Activated CD4-positive, alpha-beta T cell treated with anti-CD3 and anti-CD28 coated beads for 24 hours (primary cell): ENCODE results near the gene CENPT.
"Not testable (repeated sequence)": the region's sequence is repeated elsewhere in the genome, so short reads cannot be mapped to it uniquely, and the experiment has no call there.

Experiments used
- DNase-seq, 2 donors: peaks; one replicate each; pipeline ENCODE4 v3.0.0-alpha.2; 2020; ENCODE audit warnings: low read depth in 2 of 2

Gene CENPT

DNA sequence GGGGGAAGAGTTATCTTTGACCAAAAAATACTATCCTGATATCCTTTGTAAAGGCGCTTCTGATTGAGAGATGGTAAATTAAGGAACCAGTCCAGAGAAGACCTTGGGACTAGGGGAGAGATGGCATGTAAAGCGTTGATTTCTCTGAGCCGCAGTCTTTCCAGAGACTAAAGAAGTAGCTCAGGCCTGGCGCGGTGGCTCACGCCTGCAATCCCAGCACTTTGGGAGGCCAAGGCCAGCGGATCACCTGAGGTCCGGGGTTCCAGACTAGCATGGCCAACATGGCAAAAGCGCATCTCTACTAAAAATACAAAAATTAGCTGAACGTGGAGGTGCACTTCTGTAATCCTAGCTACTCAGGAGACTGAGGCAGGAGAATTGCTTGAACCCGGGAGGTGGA lies 625 bp upstream of the CENPT start:
- DNase-seq: no peak

DNA sequence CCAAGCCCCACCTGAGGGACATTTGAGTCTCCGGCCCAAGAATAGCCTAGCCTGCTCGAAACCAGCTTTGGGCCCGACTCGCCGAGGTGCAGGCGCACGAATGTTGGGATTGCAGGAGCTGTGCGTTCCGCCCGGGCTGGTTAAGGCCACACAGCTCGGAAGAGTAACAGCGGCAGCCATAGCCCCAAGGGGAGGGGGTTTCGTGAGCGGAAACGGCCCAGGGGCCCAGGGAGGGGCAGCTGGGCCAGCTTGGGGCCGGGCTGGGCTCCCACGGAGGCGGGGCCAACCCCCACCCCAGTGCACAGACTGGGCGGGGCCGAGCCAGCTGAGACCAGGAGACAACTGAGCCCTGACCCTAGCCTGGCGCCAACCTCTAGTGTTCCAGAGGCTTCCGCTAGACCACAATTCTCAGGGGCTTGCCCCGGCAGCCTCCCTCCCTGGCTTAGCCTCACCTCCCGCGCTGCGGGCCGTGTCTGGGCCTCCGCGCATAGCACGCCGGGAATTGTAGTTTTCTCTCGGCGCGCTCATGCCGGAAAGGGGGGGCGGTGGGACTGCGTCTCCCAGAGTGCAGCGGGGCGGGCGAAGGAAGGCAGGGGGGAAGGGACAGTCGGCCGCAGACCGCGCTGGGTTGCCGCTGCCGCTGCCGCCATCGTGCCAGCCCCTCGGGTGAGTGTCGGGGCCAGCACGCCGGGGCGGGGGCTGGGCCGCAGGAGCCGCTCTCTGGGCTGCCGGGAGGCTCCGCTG lies 1.0 kb downstream of the CENPT start, which contains the start of gene NUTF2:
NUTF2 (plus strand) TSS at position 614 of the 744 bp plus-strand sequence. CDS start 18,198 bp downstream, outside the sequence.
- peak; percentile 94 for DNase-seq

- DNase-seq: no peak
Measured at GRCh38 chr16:67846063-67846319, 1.5 kb downstream of the CENPT start.

DNA sequence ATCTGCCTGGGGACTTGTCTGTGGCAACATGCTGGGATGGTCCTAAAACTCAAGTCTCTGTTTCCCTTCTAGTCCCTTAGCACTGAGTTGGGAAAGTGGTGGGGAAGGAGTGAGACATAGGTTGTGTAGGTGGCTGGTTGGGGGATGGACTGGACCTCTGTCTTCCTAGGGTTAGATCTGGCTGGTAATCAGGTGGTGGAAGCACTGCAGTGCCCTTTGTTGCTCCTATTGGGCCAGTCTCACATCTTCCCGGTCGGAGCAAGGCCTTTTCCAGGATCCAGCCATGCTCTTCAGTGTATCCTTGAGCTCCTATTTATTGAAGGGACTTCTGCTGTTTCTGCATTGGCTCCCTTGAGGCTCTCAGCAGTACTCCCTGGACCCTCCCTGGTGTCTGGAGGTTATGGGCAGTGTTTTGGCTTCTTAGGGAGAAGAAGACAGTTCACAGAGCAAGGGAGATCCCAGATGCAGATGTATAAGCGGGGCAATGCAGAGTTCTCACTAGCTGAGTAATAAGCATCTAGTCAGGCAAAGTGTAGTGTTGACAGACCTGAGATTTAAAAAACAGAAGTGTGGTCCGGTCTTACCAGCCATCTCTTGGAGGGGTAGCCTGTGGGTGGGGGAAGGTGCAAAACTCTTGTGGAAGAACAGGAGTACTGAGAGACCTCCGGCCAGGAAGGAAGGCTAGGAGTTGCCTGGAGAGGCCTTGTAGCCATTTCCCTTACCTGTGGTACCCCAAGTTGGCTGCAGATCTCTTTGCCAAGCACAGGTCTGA lies 2.0 kb downstream of the CENPT start:
- no peak for DNase-seq

DNA sequence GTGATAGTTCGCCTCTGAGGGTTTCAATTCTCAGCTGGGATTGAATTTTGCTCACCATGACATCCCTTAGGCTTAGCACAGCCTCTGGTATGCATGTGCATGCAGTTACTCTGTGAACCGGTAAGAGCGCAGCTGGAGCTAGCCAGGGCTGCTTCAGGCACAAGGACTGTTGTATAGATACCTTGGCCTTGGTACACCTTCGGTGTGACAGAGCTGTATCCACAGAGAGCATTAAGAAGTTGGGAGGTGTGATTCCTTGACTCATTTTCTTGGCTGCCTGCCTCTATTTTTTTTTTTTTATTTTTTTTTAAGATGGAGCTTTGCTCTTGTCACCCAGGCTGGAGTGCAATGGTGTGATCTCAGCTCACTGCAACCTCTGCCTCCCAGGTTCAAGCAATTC lies 3.0 kb downstream of the CENPT start:
- no peak for DNase-seq

DNA sequence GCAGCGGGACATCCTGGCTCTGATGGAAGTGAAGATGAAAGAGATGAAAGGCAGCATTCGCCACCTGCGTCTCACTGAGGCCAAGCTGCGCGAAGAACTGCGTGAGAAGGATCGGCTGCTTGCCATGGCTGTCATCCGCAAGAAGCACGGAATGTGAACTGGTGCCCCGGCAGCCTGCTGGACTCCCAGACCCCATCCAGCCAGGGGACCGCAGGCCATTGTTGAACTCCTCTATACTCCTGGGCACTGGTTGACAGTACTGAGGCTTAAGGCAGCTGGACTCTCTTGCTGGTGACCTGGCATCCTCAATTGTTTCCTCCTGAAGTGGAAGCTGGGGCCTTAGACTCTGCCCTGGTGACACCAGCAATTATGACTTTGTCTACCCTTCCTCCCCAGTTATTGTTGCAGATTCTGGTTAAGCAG lies 4.1 kb downstream of the CENPT start:
- DNase-seq: no peak

GRCh38 chr16:67842509-67843342 lies 4.8 kb downstream of the CENPT start:
- DNase-seq: peak; percentile 31 to 40

DNA sequence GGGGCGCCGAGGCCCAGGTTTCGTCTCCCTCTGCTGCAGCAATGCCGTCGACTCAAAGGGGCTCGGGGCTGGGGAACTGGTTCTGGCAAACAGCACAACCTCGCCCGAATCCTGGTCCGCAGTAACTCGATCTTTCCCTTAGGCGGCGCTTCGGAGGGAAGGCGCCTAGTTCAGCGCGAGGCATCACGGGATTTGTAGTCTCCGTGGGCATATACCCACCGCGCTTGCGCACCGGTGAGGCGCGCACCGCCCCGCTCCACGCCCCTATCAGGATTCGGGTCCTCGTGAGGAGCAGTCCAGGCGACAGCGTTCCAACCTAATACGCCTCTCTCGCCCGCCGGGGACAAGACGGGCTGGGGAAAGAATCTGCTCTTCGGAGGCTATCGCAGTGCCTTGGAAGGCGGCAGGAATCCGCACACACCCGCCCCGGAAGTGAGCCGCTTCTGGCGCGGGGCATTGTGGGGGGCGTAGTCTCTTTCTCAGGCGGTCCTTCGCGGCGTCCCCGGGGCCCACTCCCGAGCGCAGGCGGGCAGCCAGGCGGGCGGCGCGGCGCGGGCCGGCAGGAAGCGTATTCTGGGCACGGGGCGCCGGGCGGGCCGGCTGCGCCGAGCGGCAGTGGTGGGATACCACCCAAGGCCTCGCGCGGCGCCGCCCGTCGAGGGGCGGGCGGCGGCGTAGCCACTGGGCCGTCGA lies 5.5 kb downstream of the CENPT start, which contains the start of gene THAP11:
THAP11 (plus strand) TSS at position 505 of the 693 bp plus-strand sequence. CDS start 235 bp downstream, outside the sequence.
- DNase-seq: peak; percentile 92 to 93

GRCh38 chr16:67841198-67841815 lies 6.2 kb downstream of the CENPT start:
- no peak for DNase-seq

DNA sequence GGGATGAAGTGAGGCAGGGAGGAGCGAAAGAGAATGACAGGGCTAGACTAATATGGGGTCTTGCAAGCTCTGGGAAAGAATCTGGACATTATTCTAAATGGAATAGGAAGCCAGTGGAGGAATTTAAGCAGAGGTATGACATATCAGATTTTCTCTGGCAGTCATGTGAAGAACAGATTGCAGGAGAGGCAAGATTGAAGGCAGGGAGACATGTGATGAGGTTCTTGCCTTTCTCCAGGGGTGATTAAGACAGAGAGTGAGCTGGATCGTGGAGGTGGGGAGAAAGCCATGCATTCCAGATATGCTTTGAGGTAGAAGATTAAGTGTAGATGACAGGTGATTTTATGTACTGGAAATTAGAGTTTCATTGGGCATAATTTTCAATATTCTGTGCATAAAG lies 9.7 kb downstream of the CENPT start:
- DNase-seq: no peak

DNA sequence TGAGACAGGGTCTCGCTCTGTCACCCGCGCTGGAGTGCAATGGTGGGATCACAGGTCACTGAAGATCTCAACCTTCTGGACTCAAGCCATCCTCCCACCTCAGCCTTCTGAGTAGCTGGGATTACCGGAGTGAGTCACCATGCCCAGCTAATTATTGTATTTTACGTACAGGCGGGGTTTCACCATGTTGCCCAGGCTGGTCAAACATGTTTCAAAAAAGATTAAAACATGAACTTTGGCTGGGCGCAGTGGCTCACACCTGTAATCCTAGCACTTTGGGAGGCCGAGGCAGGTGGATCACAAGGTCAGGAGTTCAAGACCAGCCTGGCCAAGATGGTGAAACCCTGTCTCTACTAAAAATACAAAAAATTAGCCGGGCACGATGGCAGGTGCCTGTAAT lies 10.3 kb downstream of the CENPT start:
- not testable (repeated sequence) for DNase-seq

DNA sequence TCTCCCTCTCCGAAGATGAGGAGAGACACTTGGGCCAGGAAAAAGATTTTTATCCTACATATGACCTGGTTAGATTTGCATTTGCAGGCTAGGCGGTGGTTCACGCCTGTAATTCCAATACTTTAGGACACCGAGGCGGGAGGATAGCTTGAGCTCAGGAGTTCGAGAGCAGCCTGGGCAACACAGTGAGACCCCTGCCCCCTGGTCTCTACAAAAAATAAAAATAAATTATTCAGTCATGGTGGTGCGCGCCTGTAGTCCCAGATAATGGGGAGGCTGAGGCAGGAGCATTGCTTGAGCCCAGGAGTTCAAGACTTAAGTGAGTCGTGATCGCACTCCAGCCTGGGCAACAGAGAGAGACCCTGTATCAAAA lies 13.3 kb downstream of the CENPT start:
- no peak for DNase-seq

DNA sequence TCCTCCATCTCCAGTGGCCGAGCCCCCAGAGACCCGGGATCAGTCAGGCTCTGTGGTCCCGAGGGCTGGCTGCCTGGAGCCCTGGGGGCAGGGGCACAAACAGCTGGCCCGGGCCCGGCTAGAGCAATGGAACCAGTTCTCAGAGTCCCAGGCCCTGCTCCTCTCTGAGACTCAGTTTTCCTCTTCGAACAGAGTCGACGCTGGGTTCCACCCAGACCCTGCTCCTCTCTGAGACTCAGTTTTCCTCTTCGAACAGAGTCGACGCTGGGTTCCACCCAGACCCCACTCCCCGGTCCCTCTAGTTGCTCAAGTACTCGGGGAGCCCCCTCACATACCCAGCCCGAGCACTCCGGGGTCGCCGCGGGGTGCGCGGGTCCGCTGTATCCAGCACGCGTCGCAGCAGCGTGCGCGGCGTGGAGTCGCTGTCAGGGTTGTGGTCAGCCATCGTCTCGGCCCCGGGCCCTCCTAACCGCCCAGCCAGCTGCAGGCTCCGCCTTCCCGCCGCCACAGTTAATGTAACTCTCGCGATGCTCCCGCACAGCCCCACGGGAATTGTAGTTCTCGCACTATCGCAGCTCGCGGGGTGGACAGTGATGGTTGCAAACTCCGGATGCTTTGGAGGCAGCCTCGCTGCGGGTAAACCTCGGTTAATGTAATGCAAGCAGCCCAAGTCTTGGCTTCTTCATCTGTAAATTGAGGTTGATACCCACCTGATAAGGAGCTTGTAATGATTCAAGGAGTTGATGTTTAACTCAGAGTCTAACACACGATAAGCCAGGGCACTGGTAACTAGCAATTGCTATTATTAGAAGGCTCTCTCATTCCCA lies 13.9 kb downstream of the CENPT start:
- DNase-seq: peak; percentile 86 to 90

- DNase-seq: no peak
Measured at GRCh38 chr16:67833030-67833414, 14.5 kb downstream of the CENPT start.

DNA sequence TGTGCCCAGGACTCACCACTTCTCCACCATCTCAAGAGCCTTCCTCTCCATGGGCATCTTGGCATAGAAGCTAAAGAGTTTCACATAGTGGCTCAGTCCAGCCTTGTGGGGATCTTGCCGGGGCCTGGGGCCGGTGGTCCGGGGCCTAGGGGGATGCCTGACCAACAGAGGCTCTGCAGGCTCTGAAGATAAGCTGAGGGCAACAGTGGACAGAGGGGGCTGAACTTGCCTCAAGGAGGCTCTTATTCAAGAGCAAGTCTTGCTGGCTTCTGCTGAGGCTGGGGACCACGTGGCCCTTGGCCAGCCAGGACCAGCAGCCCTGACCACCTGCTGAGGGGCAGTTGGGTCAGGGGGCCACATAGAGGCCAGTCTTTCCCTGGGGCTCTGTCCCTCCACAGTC lies 18.8 kb downstream of the CENPT start:
- no peak for DNase-seq

DNA sequence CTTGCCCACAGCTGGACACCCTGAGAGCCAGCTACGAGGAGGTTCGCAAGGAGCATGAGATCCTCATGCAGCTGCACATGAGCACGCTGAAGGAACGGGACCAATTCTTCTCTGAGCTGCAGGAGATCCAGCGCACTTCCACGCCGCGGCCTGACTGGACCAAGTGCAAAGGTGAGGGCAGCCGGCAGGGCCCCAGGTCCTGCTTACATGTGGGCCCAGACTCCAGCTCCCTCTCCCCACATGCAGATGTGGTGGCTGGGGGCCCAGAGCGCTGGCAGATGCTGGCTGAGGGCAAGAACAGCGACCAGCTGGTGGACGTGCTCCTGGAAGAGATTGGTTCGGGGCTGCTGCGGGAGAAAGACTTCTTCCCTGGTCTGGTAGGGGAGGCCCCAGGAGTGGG lies 21.6 kb downstream of the CENPT start:
- DNase-seq: no peak

- no peak for DNase-seq
Measured at GRCh38 chr16:67825119-67825518, 22.4 kb downstream of the CENPT start.

GRCh38 chr16:67822511-67822910 lies 25.0 kb downstream of the CENPT start:
- DNase-seq: no peak

- DNase-seq: no peak
Measured at GRCh38 chr16:67820608-67821259, 26.8 kb downstream of the CENPT start.

- no peak for DNase-seq
Measured at GRCh38 chr16:67814567-67814966, 32.9 kb downstream of the CENPT start.
